Heart right ventricle (tissue), 16 donors: ENCODE results near the gene ROBO1. TPM values are rescaled to one million over a fixed set of nuclear protein-coding genes. Genes with fewer than 3 reads are reported as not detected.
A peak's percentile ranks its signal among the peaks of the same experiment; 100 is the strongest.

Experiments used
- ATAC-seq, 8 donors: fragments of 200-7000 bp; cut with Tn5 transposase; one replicate each; pipeline ENCODE4 v1.9.1; 2020; ENCODE audit warnings: mild to moderate bottlenecking in 8 of 8, moderate library complexity in 8 of 8, moderate number of reproducible peaks in 1 of 8
- DNase-seq, 2 donors: peaks; one replicate each; pipeline ENCODE4 v3.0.0-alpha.2; 2020
- H3K27ac ChIP-seq, 10 donors: fragments of 200-600 bp; sonication (generic) in 2 of 10; one replicate each; pipeline versions ENCODE4 v1.5.0 to v1.8.0; 2020 to 2022; ENCODE audit warnings: mild to moderate bottlenecking in 3 of 10
- H3K27me3 ChIP-seq, 7 donors: fragments of 200-600 bp; one replicate each; pipeline ENCODE4 v1.8.0; 2021 to 2022; ENCODE audit warnings: mild to moderate bottlenecking in 2 of 7
- H3K36me3 ChIP-seq, 9 donors: fragments of 200-600 bp; sonication (generic) in 1 of 9; one replicate each; pipeline versions ENCODE4 v1.5.0 to v1.8.0; 2020 to 2022; ENCODE audit warnings: mild to moderate bottlenecking in 2 of 9
- H3K4me1 ChIP-seq, 9 donors: fragments of 200-600 bp; sonication (generic) in 1 of 9; one replicate each; pipeline versions ENCODE4 v1.5.0 to v1.8.0; 2020 to 2022; ENCODE audit warnings: mild to moderate bottlenecking in 4 of 9
- H3K4me3 ChIP-seq, 10 donors: fragments of 200-600 bp; sonication (generic) in 2 of 10; one replicate each; pipeline versions ENCODE4 v1.5.0 to v1.8.0; 2020 to 2022; ENCODE audit warnings: mild to moderate bottlenecking in 7 of 10, moderate library complexity in 2 of 10
- H3K9me3 ChIP-seq, 11 donors: fragments of 200-600 bp in 10 of 11; sonication (generic) in 2 of 11; one replicate each; pipeline versions ENCODE4 v1.5.0 to v1.8.0; 2013 to 2022; ENCODE audit warnings: mild to moderate bottlenecking in 2 of 11, control low read depth in 1 of 11, moderate library complexity in 1 of 11
- CTCF ChIP-seq, 9 donors: fragments of 200-600 bp; sonication (generic) in 2 of 9; IDR thresholded peaks; one replicate each; pipeline versions ENCODE4 v1.5.0 to v1.8.0; 2021 to 2022; ENCODE audit warnings: antibody characterized with exemption in 9 of 9, mild to moderate bottlenecking in 5 of 9, moderate library complexity in 1 of 9
- WGBS, 2 donors: extraction: QIAGEN DNeasy Blood & Tissue Kit; methylation state at CpG; one replicate each; pipeline ENCODE4 v1.1.7; 2013; ENCODE audit warnings: inconsistent platforms in 1 of 2; 5-methylcytosine and 5-hydroxymethylcytosine counted together
- intact Hi-C, 10 donors: fragments of 100-400 bp; cut with DNase I; formaldehyde crosslinking; loops; one replicate each; pipeline versions ENCODE4 v1.11.1 to v1.14.2; 2022
- polyA plus RNA-seq, 2 donors: library from polyadenylated mRNA; stranded (reverse); fragments of 200-250 nt; gene quantifications; one replicate each; pipeline ENCODE4 v1.2.3, GENCODE V29; 2013
- total RNA-seq, 10 donors: library from RNA; stranded (reverse); fragmentation: NEBNext Ultra II Directional in 3 of 10; extraction: Animal tissue kit (Norgen Biotek cat#: 25700) in 3 of 10; gene quantifications; one replicate each; pipeline versions ENCODE4 v1.2.1 to v1.2.4, GENCODE V29; 2021 to 2023
- donor health status: Arrhythmogenic right ventricular cardiomyopathy.
- donor health status: ischemic (EF 13 %, LVEDD 7.1; RV severe dilation, severe dysfunction).
- donor health status: healthy with polysubstance abuse.
- donor health status: DM: no; HTN: yes; CAD: no.
- donor health status: DM: no; HTN: no; CAD: no.
- donor health status: ischemic (EF 25% LVEDD 6.9; RV normal size, moderate dysfunction).
- donor health status: ischemic (EF 25% LVEDD 5.7; RV mildly dilated, moderate dysfunction).
- donor health status: healthy.
- donor health status: DM: yes; HTN: yes; CAD: no.
- donor health status: Ischemic cardiomyopathy.
- donor health status: ischemic (EF 35%, LVEDD 5.7; RV mildly dilated, moderate dysfunction).
- donor health status: nonischemic (EF 11% LVEDD 7.7; RV severe dilation, severe dysfunction).
- donor health status: DM: yes; HTN: yes; CAD: no.
- donor health status: PGD.
- donor health status: ischemic (EF 29% LVEDD 5.4; RV normal size, mild dysfunction).
- donor health status: nonischemic (EF 23%, LVEDD 6.1; RV moderate dilation, normal function).

The ROBO1 gene
- total and polyA plus RNA-seq, 12 donors = 2.8 to 13.9 (median 5.6) TPM

GRCh38 chr3:78814893-78815562 lies 952.8 kb downstream of the ROBO1 start:
- TF ChIP-seq CTCF (IDR thresholded peaks at IDR 0.05) = no peak
- no peak for ATAC-seq

GRCh38 chr3:78812166-78812565 lies 955.6 kb downstream of the ROBO1 start:
- intact Hi-C loops = no loop called here
- no peaks in the 10 kb centered on the region for H3K27me3 ChIP-seq
- H3K36me3 ChIP-seq = no peaks in the 10 kb centered on the region
- TF ChIP-seq CTCF (IDR thresholded peaks at IDR 0.05) = no peak
- ATAC-seq = no peak
- H3K27ac ChIP-seq = no peak overlapping the region
- H3K9me3 ChIP-seq = peaks cover 0 to 4% (median 0%) of the 10 kb centered on the region in 11 donors
- 89 to 93% methylated on average over 3 of the region's 3 CpGs for WGBS, 2 donors
- no peak for DNase-seq
- no peak overlapping the region for H3K4me3 ChIP-seq
- H3K4me1 ChIP-seq = peaks cover 0 to 9% (median 0%) of the 10 kb centered on the region in 9 donors

More at GRCh38 chr3:78814893-78815562, 952.8 kb downstream of the ROBO1 start:
- Histone ChIP-seq H3K27me3 (no peaks in the 10 kb centered on the region), H3K9me3 (no peaks in the 10 kb centered on the region), H3K4me3 (no peak overlapping the region), H3K27ac (no peak overlapping the region), H3K4me1 (peaks cover 0 to 15% (median 0%) of the 10 kb centered on the region in 9 donors), H3K36me3 (no peaks in the 10 kb centered on the region)
- 87 to 93% methylated on average over 3 of the region's 3 CpGs for WGBS, 2 donors
- intact Hi-C loops = no loop called here
- no peak for DNase-seq

GRCh38 chr3:78809966-78810365 lies 957.8 kb downstream of the ROBO1 start:
- H3K36me3 ChIP-seq = no peaks in the 10 kb centered on the region
- H3K4me1 ChIP-seq = peaks cover 0 to 4% (median 0%) of the 10 kb centered on the region in 9 donors
- H3K9me3 ChIP-seq = peaks cover 0 to 4% (median 0%) of the 10 kb centered on the region in 11 donors
- H3K27me3 ChIP-seq = no peaks in the 10 kb centered on the region
- intact Hi-C loops = no loop called here
- no peak for TF ChIP-seq CTCF (IDR thresholded peaks at IDR 0.05)
- H3K4me3 ChIP-seq = no peak overlapping the region
- 72 to 76% methylated on average over 4 of the region's 4 CpGs for WGBS, 2 donors
- no peak for DNase-seq
- peak in 1 of 8 donors; percentile 25 for ATAC-seq
- H3K27ac ChIP-seq = no peak overlapping the region

- Histone ChIP-seq H3K36me3 (no peaks in the 10 kb centered on the region), H3K27me3 (no peaks in the 10 kb centered on the region), H3K9me3 (peaks cover 0 to 2% (median 0%) of the 10 kb centered on the region in 11 donors), H3K4me3 (no peak overlapping the region), H3K4me1 (peaks cover 0 to 14% (median 0%) of the 10 kb centered on the region in 9 donors), H3K27ac (peak overlapping the region in 1 of 10 donors; percentile 10)
- ATAC-seq (peak in 4 of 8 donors; percentile 29 to 67 (median 55)), DNase-seq (peak in 1 of 2 donors; percentile 25)
- intact Hi-C loops = no loop called here
- WGBS, 2 donors = 38 to 45% methylated on average over 2 of the region's 2 CpGs
- no peak for TF ChIP-seq CTCF (IDR thresholded peaks at IDR 0.05)
Measured at GRCh38 chr3:78804251-78805037, 963.4 kb downstream of the ROBO1 start.
